ENCODE results near the gene CTIF.

GRCh38 chr18:48500517-48500916, 38.3 kb upstream of the CTIF start:
- TF ChIP-seq POLR2A (IDR thresholded peaks at IDR 0.05): no peak
- TF ChIP-seq CTCF (IDR thresholded peaks at IDR 0.05 in 8 of 11, conservative IDR thresholded peaks at IDR 0.05 in 3 of 11): no peak
